ENCODE data around the gene DYNLL1. TPM values are rescaled to one million over a fixed set of nuclear protein-coding genes. Genes with fewer than 3 reads are reported as not detected.
"Not testable (repeated sequence)": the region's sequence is repeated elsewhere in the genome, so short reads cannot be mapped to it uniquely, and the experiment has no call there.

The DYNLL1 gene
- total and polyA plus RNA-seq, 2 of the 13 experiments (the other 11 are each of a cell fraction or from before 2014, with no cell fraction given): 271 to 294 TPM

DNA sequence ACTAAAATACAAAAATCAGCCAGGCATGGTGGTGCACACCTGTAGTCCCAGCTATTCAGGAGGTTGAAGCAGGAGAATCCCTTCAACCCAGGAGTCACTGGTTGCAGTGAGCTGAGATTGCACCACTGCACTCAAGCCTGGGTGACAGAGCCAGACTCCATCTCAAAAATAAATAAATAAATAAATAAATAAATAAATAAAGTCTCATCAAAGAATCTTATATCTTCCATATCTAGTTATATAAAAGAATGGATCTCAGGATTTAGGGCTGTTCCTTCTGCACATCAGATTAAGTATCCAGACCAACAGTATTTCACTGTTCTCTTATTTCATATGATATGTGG, 34.5 kb downstream of the DYNLL1 start:
- Histone ChIP-seq H3K4me3 (replicated peaks in 1 of 3; ENCODE audit: insufficient read depth in 1 of 3, low read depth in 2 of 3, low read length in 3 of 3) (peak overlapping the region; percentile 72 to 95 (median 82)), H3K9ac (ENCODE audit: insufficient read depth, low read depth, low read length) (peak overlapping the region; percentile 95; the same call in 1 of the 2 replicates), H3K79me2 (ENCODE audit: insufficient read depth, low read length) (peaks cover 13% of the 10 kb centered on the region), H3K4me2 (ENCODE audit: low read depth, low read length) (peak overlapping the region; percentile 92), H2AFZ (ENCODE audit: low read length) (peak overlapping the region; percentile 72)
- H3K4me1 ChIP-seq (ENCODE audit: insufficient read depth, low read length); H3K27ac ChIP-seq (ENCODE audit: extremely low read length, insufficient read depth, low read length); FAIRE-seq; BruUV-seq (replicated peaks); H3K36me3 ChIP-seq (replicated peaks in 1 of 2; ENCODE audit: control insufficient read depth in 1 of 2, insufficient read depth in 2 of 2, low read length in 2 of 2); H4K20me1 ChIP-seq (ENCODE audit: insufficient read depth, low read length); ATAC-seq; H3K9me3 ChIP-seq (ENCODE audit: low read length); DNase-seq (ENCODE audit: low spot score); CTCF ChIA-PET (ENCODE audit: low intra/inter-chr PET ratio, low total read pairs); H3K27me3 ChIP-seq (ENCODE audit: control insufficient read depth in 1 of 2, insufficient read depth in 2 of 2, low read length in 2 of 2); in situ Hi-C loops (cut with HindIII; ENCODE audit: extremely low pct_ligation_motif_present, low pct_unique_long_range_greater_than_20kb): not testable (repeated sequence)
- intact Hi-C loops (cut with micrococcal nuclease; ENCODE audit: unreplicated experiment): loop anchor here (5.0 kb wide), 1 partner anchor 73 kb away; no protein-coding TSS in a partner anchor
- POLR2A ChIA-PET: interaction anchor here (2.7 kb wide), 1 partner anchor 34 kb away, joined by 30 read pairs; the partner anchor contains the start of gene DYNLL1
- TF ChIP-seq ADNP (CRISPR knock-in tag; IDR thresholded peaks at IDR 0.05) (0 out of 2 replicates have a peak, but pooled peaks have one; percentile 34), ZNF460 (CRISPR knock-in tag; IDR thresholded peaks at IDR 0.05; ENCODE audit: borderline replicate concordance) (peak; percentile 29; the same call in 1 of the 2 replicates)

GRCh38 chr12:120532701-120533238, 36.9 kb downstream of the DYNLL1 start:
- no peaks in the 10 kb centered on the region; a peak in 1 of 5 replicates for H3K36me3 ChIP-seq (replicated peaks in 1 of 2; ENCODE audit: control insufficient read depth in 1 of 2, insufficient read depth in 2 of 2, low read length in 2 of 2)
- H3K27ac ChIP-seq (ENCODE audit: extremely low read length, insufficient read depth, low read length): no peak overlapping the region
- TF ChIP-seq ZNF713 (CRISPR knock-in tag; IDR thresholded peaks at IDR 0.05) (no peak), KMT2B (CRISPR knock-in tag; IDR thresholded peaks at IDR 0.05) (no peak), ZNF616 (CRISPR knock-in tag; IDR thresholded peaks at IDR 0.05; ENCODE audit: low read depth) (no peak), BRD4 (CRISPR knock-in tag; IDR thresholded peaks at IDR 0.05) (no peak), ZNF841 (CRISPR knock-in tag; IDR thresholded peaks at IDR 0.05; ENCODE audit: borderline replicate concordance) (no peak), KDM1A (CRISPR knock-in tag; IDR thresholded peaks at IDR 0.05) (no peak)
- TF ChIP-seq, protein P1, sequence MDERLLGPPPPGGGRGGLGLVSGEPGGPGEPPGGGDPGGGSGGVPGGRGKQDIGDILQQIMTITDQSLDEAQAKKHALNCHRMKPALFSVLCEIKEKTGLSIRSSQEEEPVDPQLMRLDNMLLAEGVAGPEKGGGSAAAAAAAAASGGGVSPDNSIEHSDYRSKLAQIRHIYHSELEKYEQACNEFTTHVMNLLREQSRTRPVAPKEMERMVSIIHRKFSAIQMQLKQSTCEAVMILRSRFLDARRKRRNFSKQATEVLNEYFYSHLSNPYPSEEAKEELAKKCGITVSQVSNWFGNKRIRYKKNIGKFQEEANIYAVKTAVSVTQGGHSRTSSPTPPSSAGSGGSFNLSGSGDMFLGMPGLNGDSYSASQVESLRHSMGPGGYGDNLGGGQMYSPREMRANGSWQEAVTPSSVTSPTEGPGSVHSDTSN (CRISPR knock-in tag; IDR thresholded peaks at IDR 0.05): no peak
- TF ChIP-seq, protein P2, sequence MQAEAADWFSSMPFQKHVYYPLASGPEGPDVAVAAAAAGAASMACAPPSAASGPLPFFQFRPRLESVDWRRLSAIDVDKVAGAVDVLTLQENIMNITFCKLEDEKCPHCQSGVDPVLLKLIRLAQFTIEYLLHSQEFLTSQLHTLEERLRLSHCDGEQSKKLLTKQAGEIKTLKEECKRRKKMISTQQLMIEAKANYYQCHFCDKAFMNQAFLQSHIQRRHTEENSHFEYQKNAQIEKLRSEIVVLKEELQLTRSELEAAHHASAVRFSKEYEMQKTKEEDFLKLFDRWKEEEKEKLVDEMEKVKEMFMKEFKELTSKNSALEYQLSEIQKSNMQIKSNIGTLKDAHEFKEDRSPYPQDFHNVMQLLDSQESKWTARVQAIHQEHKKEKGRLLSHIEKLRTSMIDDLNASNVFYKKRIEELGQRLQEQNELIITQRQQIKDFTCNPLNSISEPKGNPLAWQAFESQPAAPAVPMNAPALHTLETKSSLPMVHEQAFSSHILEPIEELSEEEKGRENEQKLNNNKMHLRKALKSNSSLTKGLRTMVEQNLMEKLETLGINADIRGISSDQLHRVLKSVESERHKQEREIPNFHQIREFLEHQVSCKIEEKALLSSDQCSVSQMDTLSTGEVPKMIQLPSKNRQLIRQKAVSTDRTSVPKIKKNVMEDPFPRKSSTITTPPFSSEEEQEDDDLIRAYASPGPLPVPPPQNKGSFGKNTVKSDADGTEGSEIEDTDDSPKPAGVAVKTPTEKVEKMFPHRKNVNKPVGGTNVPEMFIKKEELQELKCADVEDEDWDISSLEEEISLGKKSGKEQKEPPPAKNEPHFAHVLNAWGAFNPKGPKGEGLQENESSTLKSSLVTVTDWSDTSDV (CRISPR knock-in tag; IDR thresholded peaks at IDR 0.05): no peak
- TF ChIP-seq, protein P3, sequence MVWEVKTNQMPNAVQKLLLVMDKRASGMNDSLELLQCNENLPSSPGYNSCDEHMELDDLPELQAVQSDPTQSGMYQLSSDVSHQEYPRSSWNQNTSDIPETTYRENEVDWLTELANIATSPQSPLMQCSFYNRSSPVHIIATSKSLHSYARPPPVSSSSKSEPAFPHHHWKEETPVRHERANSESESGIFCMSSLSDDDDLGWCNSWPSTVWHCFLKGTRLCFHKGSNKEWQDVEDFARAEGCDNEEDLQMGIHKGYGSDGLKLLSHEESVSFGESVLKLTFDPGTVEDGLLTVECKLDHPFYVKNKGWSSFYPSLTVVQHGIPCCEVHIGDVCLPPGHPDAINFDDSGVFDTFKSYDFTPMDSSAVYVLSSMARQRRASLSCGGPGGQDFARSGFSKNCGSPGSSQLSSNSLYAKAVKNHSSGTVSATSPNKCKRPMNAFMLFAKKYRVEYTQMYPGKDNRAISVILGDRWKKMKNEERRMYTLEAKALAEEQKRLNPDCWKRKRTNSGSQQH (CRISPR knock-in tag; IDR thresholded peaks at IDR 0.05; ENCODE audit: low read depth): no peak
- no TSS peak for BruUV-seq (replicated peaks)
- in situ Hi-C loops (cut with HindIII; ENCODE audit: extremely low pct_ligation_motif_present, low pct_unique_long_range_greater_than_20kb) (no loop called here), intact Hi-C loops (cut with micrococcal nuclease; ENCODE audit: unreplicated experiment) (loop anchor here (5.0 kb wide), 1 partner anchor 75 kb away; no protein-coding TSS in a partner anchor)
- FAIRE-seq (no peak), ATAC-seq (no peak), DNase-seq (ENCODE audit: low spot score) (no peak)
- ChIA-PET CTCF (ENCODE audit: low intra/inter-chr PET ratio, low total read pairs) (no interaction called here), POLR2A (interaction anchor here (1.2 kb wide), 1 partner anchor 17 kb away, joined by 3 read pairs; no protein-coding TSS in a partner anchor)
- no peaks in the 10 kb centered on the region for H3K27me3 ChIP-seq (ENCODE audit: control insufficient read depth in 1 of 2, insufficient read depth in 2 of 2, low read length in 2 of 2)
- H4K20me1 ChIP-seq (ENCODE audit: insufficient read depth, low read length): peaks cover 25% of the 10 kb centered on the region
- no peaks in the 10 kb centered on the region for H3K9me3 ChIP-seq (ENCODE audit: low read length)
- H3K4me1 ChIP-seq (ENCODE audit: insufficient read depth, low read length): peaks cover 15% of the 10 kb centered on the region
- no peak overlapping the region for H3K4me3 ChIP-seq (replicated peaks in 1 of 3; ENCODE audit: insufficient read depth in 1 of 3, low read depth in 2 of 3, low read length in 3 of 3)
- H3K4me2 ChIP-seq (ENCODE audit: low read depth, low read length): peak overlapping the region; percentile 5; the same call in 1 of the 2 replicates
- 0 out of 2 replicates have a peak overlapping the region, but pooled peaks have one; percentile 21 for H3K9ac ChIP-seq (ENCODE audit: insufficient read depth, low read depth, low read length)
- WGBS (ENCODE audit: low lambda C conversion rate): 18% methylated on average over 4 of the region's 4 CpGs
- H2AFZ ChIP-seq (ENCODE audit: low read length): no peak overlapping the region
- peaks cover 36% of the 10 kb centered on the region for H3K79me2 ChIP-seq (ENCODE audit: insufficient read depth, low read length)
